ENCODE measurements around the gene TRIM14.
"Not testable (repeated sequence)": the region's sequence is repeated elsewhere in the genome, so short reads cannot be mapped to it uniquely, and the experiment has no call there.

TRIM14 gene

DNA sequence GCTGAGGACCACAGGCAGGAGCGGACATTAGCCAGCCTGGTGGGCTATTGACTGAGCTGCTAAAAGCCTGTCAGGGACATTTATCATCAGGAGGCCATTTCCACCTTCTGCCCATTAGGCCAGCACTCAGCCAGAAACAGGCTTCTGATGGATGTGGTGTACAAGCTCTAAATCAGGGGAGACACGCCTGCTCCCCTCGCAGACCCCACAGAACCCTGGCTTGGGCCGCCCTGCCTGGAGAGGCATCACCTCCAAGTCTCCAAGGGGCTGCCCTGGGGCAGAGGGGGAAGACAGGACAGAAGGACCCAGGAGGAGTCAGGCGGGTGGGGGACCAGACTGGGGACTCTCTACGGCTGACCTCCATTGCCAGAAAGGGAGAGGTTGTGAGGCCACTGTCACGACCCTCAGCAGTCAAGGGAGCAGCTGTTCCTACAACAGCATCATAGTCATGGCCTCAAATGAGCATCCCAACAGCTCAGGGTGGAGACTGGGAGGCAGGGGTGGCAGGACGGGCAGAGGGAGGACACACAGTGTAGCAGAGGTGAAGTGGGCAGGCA, 24.0 kb upstream of the TRIM14 start:
- in situ Hi-C loops (cut with HindIII; ENCODE audit: low sequenced_read_pairs): no loop called here

DNA sequence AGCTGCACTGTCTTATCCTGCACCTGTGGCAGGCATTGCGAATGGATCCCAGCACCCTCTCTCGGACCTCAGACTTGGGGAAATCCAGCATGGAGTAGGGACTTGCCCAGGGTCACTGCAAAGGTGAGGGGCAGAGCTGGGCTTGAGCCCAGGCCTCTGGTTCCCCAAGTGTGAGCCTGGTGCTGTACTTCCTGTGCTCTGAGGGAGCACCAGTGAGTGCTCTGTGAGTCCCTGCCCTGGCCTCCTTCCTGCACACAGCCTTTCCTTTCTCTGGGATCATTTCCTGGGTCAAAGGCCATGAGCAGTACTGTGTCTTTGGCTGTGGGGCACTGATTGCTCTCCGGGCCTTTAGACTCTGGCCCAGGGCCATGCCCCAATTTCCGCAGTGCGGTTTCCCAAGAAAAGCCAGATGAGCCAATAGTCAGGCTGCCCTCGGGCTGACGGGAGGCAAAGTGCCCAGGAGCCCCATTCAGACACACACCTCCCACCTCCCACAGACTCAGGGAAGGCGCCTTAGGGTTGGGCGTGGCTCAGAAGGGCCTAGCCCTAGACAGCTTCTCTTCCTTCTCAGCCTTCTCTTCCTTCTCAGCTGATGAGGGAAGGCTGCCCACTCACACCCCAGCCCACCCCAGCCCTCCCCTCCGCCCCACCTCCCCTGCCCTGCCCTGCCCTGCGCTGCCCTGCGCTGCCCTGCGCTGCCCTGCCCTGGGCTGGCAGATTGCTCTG, 23.3 kb upstream of the TRIM14 start:
- in situ Hi-C loops (cut with HindIII; ENCODE audit: low sequenced_read_pairs): no loop called here

DNA sequence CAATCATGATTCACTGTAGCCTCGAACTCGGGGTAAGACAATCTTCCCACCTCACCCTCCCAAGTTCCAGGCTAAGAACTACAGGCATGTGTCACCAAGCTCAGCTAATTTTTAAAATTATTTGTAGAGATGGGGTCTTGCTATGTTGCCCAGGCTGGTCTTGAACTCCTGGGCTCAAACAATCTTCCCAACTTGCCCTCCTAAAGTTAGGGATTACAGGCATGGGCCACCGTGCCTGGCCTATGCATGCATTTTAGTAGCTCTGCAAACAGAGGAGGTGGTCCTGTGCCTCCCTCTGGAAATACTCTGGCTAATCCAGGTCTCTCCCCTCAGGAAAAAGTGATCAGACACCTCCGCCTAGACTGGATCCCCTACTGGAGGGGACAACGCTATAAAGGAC, 21.5 kb upstream of the TRIM14 start:
- in situ Hi-C loops (cut with HindIII; ENCODE audit: low sequenced_read_pairs): no loop called here

DNA sequence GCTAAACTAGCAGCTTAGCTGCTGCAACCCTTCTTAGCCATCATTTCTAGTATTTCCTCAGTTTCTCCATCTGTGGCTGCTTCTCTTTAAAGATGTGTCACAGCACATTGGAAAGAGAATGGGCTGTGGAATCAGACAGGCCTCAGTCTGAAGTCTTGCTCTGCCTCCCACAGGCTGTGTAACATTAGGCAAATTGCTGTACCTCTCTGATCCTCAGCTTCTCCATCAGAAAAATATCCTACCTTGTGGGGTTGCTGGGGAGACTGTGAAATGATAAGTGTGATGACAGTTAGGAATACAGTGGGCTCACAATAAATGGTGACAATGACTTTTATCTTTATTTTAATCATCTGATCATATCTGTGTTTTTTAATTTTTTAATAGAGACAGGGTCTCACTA, 17.5 kb upstream of the TRIM14 start:
- in situ Hi-C loops (cut with HindIII; ENCODE audit: low sequenced_read_pairs): no loop called here

DNA sequence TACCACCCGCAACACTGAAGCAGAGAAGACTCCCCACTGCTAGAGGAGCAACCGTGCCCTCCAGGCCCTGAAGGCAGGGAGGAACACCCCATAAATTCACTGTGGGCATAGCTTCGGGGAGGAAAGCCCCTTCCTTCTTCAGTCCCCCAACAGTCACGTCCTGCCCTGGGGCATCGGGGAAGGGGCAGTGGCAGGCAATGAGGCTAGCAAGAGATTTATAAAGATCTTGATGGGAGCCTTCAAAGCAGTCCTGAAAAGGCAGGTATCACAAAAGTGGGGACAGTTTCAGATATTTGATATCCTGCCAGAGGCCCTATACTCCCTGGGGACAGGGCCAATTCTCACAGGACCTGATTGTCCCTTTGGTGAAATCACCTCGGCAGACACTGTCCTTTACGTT, 16.9 kb upstream of the TRIM14 start:
- in situ Hi-C loops (cut with HindIII; ENCODE audit: low sequenced_read_pairs): no loop called here

DNA sequence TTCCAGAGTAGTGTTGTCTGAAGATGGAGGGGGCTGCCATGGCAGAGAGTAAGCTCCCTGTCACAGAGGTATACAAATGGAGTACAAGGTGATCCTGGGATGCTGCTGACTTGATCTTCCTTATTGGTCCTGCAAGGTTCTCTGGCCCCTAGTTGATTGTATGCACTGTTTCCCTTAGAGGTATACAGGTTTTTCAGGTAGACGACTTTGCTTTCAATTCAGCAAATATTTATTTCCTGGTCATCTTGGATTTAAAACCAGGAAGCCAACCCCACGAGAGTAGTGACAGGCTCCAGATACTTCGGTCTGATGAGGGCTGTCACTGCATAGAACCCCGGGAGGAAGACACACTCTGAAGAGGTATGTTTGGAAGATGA, 16.5 kb upstream of the TRIM14 start:
- in situ Hi-C loops (cut with HindIII; ENCODE audit: low sequenced_read_pairs): no loop called here

DNA sequence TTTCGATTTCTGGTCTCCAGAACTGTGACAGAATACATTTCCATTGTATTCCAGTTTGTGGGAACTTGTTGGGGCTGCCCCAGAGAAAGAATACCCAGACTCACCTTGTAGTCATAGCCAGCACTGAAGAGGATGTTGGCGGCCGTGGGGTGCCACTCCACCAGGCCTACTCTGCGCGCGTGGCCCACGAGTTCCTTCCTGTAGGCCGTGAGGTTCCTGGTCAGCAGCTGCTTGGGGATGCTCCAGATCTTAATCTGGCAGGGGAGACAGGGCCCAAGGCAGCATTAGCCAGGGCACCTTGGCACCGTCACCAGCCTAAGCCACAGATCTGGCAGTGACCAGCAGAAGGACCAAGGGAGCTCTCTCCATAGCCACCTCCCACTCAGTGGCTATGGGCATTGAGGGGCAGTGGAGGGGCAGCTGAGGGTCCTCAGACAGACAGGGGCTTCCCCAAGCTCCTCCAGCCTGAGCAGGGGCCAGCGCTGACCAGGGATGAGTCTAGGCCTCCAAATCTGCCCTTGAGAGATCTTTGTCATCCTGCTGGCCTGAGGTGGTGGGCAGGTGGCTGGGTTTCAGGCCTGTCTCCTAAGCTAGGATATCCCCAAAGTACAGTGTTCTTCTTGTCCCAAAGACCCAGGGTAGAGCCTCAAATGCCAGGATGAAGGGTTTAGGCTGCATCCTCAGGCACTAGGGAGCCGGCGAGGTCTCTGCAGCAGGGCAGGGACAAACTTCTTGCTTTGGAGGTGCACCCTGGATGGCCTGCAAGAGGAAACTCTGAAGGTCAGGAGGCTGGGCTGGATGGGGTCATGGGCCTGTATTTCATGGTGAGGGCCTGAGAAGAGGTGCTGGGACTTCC, 15.9 kb upstream of the TRIM14 start:
- in situ Hi-C loops (cut with HindIII; ENCODE audit: low sequenced_read_pairs): no loop called here

DNA sequence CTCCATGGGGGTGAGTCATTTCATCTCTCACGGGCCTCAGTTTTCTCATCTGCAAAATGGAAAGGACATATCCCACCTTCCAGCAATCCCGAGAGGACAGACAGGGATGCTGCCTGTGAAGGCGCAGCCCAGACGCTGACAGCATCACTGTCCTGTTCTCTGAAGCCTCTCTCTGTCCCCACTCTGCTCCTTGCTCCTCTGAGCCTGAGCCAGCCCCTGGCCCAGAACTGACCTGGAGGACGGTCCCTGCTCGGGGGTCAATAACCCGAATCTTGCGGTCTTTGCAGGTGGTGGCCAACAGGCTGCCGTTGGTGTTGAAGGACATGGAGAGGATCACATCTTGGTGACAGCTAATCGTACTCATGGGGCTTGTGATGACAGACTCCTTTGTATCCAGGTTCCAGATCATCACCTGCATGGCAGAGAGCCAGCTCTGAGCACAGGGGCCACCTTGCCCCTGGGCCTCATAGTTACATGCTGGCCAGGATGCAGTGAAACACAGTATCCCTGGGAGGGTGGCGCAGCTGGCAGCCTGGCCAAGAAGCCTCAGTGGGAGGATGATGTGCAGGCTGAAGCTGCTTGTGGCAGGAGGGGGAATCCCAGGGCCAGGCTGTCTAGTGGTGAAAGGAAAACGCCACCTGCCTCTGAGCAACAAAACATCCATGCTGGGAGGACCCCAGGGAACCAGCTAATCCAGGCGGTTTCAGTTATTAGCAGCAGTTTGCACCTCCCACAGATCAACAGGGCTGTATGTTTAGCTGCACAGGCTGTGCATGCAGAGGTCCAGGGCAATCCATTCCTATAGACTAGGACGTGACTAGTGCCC, 14.0 kb upstream of the TRIM14 start:
- in situ Hi-C loops (cut with HindIII; ENCODE audit: low sequenced_read_pairs): no loop called here

DNA sequence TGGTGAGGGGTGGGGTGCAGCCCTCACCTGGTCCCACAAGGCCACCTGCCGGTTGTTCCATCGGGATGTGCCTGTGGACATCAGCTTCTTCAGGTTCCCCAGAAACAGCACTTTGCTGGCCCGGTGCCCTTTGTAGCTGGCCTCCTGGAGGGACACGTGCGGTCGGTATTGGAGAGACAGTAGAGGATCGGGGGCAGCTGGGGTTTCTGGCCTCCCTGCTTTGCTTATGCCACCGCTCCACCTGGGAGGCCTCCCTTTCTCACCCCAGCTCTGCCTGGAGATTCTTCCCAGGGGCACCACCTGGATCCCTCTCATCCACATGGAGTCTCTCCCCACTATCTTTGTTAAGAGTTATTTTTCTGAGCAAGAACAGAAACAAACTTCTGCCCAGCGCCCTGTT, 13.1 kb upstream of the TRIM14 start:
- in situ Hi-C loops (cut with HindIII; ENCODE audit: low sequenced_read_pairs): no loop called here

DNA sequence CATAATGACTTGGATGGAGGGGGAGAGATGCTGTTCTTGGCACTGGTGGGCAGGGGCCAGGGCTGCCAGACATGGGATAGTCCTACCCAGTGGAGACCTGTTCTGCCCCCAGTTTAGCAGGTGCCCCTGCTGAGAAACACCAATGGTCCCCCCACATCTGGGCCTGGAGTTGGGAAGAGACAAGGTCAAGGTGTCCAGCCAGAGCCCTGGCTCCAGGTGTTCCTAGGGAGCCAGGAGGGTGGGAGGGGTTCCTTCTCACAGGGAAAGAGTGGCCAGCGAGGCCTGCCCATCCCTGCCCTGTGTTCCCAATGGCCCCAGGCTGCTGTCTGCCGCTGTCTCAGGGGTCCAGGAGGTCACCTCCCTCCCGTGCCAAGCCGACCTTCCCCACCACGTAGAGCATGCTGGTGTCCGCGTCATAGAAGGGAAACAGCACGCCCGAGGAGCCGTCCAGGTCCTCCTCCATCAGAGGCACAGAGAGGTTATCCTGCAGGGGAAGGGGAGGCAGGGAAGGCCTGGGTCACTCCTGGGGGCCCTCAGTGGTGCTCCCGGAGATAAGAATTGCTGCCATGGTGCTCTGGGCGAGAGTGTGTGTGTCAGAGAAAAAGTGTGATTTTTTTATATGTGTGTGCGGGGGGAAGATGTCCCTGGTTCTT, 11.7 kb upstream of the TRIM14 start:
- in situ Hi-C loops (cut with HindIII; ENCODE audit: low sequenced_read_pairs): no loop called here

DNA sequence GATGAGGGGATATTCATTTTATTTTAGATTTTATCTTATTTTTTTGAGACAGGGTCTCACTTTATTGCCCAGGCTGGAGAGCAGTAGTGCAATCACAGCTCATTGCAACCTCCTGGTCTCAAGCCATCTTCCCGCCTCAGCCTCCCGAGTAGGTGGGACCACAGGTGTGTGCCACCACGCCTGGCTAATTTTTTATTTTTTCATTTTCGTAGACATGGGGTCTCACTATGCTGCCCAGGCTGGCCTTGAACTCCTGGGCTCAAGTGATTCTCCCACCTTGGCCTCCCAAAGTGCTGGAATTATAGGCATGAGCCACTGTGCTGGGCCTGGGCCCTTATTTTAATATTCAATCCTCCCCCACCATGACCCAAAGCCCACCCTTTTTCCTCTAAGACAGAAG, 11.0 kb upstream of the TRIM14 start:
- in situ Hi-C loops (cut with HindIII; ENCODE audit: low sequenced_read_pairs): not testable (repeated sequence)

DNA sequence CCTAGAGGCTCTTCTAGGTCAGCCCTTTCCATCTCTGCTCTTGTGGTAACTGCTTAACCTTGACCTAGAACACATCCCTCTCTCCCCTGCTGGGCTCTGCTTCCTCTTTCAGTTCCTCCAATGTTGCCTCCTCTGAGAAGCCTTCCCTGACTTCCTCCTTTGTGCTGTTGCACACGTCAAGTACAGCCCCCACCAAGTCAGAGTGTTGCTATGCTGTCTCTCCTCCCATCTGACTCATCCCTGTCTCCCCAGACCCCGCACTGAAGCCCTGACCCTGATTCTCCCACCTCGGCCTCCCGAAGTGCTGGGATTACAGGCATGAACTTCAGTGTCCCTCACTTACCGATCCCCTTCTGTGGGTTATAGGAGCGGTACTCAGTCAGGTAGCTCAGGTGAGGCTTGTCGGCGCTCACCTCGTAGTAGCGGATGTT, 10.4 kb upstream of the TRIM14 start:
- in situ Hi-C loops (cut with HindIII; ENCODE audit: low sequenced_read_pairs): no loop called here

DNA sequence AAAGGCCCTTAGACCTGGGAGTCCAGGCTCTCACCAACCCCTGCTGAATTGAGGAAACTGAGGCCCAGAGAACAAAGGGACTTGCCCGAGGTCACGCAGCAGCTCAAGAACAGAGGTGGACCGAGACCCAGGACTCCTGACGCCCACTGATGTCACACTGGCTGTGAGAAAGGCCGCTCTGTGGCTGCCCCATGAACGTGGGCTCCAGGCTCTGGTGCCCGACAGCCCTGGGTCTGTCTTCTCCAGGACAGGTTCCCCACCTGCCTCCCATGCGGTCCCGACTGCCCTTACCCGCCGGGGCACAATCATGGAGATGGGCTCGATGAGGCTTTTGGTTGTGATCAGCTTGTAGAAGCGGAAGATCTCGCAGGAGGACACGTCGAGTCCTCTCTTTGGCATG, 9.3 kb upstream of the TRIM14 start:
- in situ Hi-C loops (cut with HindIII; ENCODE audit: low sequenced_read_pairs): no loop called here

DNA sequence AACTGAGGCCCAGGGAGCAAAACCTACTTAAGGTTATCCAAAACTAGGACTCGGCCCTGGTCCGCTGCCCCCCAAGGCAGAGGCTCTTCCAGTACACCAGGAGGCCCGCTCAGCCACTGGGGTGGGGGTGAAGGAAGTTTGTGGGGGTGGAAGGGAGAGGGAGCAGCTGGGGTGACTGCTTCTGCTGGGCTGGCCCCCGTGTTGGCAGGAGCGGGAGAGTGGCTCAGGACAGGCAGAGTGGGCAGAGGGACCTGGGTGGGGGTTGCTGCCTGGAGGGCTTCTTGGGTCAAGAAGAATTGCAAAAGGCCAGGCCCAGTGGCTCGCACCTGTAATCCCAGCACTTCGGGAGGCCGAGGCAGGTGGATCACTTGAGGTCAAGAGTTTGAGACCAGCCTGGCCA, 8.2 kb upstream of the TRIM14 start:
- in situ Hi-C loops (cut with HindIII; ENCODE audit: low sequenced_read_pairs): no loop called here

DNA sequence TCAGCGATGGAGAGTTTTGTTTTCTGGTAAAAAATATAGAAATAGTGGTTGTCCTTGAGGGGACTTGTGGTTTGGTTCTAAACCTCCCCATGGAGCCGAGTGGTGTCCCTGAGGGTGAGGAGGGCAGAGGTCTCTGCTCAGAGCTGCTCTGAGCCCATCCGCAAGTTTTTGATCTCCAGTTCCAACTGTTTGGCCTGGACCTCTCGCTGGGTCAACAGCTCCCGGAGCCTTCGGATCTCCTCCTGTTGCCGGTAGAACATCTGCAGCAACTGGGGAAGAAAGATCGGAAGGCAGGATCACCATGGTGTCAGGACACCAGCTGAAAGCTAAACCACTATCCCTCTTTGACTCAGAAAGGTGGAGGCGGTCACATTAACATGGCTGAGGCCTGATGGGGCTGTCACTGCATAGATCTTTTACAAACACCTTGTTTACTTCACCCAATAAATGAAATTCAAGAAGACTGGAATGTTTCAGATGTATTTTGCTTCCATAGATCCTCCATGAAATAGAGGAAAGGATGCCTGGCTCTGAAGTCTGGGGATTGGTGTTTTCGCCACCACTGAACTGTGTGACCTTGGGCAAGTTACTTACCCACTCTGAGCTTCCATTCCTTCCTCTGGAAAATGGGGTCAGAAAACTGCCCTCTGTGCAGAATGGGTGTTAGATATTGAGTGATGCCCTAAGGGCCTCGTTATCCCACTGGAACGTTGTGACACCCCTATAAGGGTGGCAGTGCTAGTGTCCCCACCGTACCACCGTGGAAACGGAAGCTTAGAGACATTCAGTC, 5.8 kb upstream of the TRIM14 start:
- in situ Hi-C loops (cut with HindIII; ENCODE audit: low sequenced_read_pairs): no loop called here

DNA sequence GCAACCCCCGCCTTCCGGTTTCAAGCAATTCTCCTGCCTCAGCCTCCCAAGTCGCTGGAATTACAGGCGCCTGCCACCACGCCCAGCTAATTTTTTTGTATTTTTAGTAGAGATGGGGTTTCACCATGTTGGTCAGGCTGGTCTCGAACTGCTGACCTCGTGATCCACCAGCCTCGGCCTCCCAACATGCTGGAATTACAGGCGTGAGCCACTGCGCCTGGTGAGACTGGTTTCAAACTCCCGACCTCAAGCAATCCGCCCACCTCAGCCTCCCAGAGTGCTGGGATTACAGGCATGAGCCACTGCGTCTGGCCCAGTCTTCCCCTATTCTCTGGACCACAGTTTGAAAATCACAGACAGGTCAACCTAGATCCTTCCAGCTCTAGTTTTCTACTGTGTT, 5.1 kb upstream of the TRIM14 start:
- in situ Hi-C loops (cut with HindIII; ENCODE audit: low sequenced_read_pairs): not testable (repeated sequence)

DNA sequence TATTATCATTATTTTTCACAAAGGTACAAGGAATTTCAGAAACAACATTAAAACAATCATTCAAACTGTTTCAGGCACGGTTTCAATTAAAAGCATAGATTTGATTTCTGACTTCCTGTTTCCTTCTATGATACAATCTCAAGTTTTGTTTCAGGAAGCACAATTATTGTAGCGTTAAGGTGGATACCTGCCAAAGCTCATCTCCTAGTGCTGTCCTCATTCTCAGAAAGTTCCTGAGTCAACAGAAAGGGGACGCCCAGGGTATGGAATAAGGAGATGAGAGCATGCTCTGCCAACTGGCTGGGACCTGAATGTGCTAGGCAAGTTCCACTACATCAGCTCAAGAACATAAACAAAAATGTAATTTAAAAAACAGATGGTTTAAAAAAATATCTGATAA, 2.0 kb upstream of the TRIM14 start:
- in situ Hi-C loops (cut with HindIII; ENCODE audit: low sequenced_read_pairs): no loop called here

DNA sequence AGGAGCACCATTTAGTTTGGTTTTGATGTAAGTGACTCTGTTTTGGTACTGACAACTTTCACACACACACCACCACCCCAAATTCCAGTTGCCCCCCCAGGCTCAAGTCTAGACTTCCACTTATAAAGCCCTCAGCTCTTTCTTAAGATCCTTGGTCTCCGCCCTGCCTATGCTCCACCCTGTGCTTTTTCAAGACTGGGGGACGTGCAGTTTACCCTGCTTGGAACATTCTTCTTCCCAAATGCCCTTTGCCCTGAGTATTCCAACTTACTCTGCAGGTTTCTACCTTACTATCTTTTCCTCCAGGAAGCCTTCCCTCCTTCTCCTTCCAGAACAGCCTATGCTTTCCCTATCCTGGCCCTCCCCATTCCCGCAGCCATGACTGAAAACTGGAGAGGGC, 1.5 kb upstream of the TRIM14 start:
- in situ Hi-C loops (cut with HindIII; ENCODE audit: low sequenced_read_pairs): no loop called here

DNA sequence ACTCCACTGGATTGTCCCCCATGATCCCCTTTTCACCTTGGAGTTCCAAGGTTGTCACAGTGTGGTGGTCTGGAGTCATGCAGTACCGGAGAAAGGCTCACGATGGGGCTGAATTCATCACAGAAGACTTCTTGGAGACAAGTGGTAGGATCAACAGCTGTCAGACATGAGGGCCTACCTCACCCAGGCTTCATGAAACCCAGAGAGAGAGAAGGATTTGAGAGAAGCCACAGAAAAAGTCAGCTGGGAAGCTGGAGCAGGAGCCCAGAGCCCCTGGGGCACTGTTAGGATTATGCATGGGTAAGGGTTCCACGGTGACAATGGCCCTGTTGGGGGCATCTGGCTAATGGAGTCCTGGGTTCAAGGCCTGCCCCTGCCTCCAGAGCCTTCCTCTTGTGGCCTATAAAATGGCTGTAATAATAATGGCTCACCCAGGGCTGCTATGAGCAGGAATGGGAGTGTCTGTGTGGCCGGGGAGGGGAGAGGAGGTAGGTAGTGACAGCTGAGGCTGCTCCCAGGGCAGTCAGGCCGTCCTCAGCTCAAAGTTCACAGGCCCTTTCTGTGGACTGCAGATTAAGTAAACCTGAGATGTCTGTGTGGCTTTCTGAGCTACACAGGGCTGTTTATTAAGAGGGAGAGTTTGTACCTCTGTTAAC, 910 bp downstream of the TRIM14 start:
- in situ Hi-C loops (cut with HindIII; ENCODE audit: low sequenced_read_pairs): no loop called here

Measured in DLD1 (cell line).